Measurements from ENCODE around the gene CLEC20A.
A peak's percentile ranks its signal among the peaks of the same experiment; 100 is the strongest.

Gene CLEC20A

DNA sequence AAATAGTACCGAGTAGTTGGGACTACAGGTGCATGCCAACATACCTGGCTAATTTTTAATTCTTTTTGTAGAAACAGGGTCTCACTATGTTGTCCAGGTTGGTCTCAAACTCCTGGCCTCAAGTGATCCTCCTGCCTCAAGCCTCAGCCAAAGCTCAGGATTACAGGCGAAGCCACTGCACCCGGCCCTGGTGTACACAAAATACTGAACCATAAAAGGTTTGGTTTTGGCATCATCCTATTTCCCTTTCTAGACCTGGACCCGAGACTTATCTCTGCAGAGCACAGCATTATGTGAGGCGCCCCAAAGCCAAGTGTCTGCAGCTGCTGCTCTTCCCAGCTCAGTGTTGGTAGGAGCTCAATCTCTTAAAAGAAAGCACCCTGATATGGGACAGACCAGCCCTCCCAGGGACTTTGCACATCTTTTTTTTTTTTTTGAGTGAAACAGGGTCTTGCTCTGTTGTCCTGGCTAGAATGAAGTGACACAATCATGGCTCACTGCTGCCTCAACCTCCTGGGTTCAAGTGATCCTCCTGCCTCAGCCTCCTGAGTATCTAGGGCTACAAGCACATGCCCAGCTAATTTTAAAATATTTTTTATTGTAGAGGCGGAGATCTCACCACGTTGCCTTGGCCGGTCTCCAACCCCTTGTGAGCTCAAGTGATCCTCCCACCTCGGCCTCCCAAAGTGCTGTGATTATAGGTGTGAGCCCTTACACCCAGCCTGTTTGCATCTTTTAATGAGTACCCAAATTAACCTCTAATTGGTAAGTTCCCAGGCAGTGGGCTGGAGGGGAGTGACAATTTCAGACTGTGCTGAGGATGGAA lies 36.6 kb upstream of the CLEC20A start:
- TF ChIP-seq CEBPB (IDR thresholded peaks at IDR 0.05) (no peak), RAD21 (IDR thresholded peaks at IDR 0.05; ENCODE audit: low read depth) (no peak), TCF12 (IDR thresholded peaks at IDR 0.05; ENCODE audit: low read depth) (no peak), ZBTB7A (IDR thresholded peaks at IDR 0.05; ENCODE audit: low read depth) (no peak), YY1 (IDR thresholded peaks at IDR 0.05; ENCODE audit: low read depth) (no peak), NFIC (IDR thresholded peaks at IDR 0.05) (no peak)
- TF ChIP-seq, protein P1, sequence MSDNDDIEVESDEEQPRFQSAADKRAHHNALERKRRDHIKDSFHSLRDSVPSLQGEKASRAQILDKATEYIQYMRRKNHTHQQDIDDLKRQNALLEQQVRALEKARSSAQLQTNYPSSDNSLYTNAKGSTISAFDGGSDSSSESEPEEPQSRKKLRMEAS (IDR thresholded peaks at IDR 0.05) = no peak
- TF ChIP-seq, protein P2, sequence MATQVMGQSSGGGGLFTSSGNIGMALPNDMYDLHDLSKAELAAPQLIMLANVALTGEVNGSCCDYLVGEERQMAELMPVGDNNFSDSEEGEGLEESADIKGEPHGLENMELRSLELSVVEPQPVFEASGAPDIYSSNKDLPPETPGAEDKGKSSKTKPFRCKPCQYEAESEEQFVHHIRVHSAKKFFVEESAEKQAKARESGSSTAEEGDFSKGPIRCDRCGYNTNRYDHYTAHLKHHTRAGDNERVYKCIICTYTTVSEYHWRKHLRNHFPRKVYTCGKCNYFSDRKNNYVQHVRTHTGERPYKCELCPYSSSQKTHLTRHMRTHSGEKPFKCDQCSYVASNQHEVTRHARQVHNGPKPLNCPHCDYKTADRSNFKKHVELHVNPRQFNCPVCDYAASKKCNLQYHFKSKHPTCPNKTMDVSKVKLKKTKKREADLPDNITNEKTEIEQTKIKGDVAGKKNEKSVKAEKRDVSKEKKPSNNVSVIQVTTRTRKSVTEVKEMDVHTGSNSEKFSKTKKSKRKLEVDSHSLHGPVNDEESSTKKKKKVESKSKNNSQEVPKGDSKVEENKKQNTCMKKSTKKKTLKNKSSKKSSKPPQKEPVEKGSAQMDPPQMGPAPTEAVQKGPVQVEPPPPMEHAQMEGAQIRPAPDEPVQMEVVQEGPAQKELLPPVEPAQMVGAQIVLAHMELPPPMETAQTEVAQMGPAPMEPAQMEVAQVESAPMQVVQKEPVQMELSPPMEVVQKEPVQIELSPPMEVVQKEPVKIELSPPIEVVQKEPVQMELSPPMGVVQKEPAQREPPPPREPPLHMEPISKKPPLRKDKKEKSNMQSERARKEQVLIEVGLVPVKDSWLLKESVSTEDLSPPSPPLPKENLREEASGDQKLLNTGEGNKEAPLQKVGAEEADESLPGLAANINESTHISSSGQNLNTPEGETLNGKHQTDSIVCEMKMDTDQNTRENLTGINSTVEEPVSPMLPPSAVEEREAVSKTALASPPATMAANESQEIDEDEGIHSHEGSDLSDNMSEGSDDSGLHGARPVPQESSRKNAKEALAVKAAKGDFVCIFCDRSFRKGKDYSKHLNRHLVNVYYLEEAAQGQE (IDR thresholded peaks at IDR 0.05; ENCODE audit: low read depth) = no peak

DNA sequence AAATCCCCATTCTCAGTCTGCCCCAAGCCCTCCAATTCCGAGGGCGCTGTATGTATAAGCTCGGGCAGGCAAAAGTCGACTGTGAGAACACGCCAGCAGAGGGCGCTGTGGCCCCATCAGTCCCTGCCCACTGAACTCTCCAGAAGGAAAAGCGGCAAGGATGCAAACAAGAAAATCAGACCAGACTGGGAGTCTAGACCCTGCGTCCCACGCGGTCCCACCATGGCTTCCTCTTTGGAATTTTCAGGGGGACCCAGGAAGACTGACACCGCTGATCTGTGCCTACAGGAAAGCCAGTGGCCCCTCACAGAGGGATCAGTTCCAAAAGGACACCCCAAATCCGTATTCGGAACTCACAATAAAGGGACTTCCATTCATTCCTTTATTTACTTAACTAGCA lies 35.6 kb upstream of the CLEC20A start:
- TF ChIP-seq TCF12 (IDR thresholded peaks at IDR 0.05; ENCODE audit: low read depth) (no peak), TAF1 (IDR thresholded peaks at IDR 0.05; ENCODE audit: low read depth) (no peak), YY1 (IDR thresholded peaks at IDR 0.05; ENCODE audit: low read depth) (no peak), FOXM1 (IDR thresholded peaks at IDR 0.05; ENCODE audit: borderline replicate concordance, low read depth) (no peak), NFIC (IDR thresholded peaks at IDR 0.05) (no peak), RAD21 (IDR thresholded peaks at IDR 0.05; ENCODE audit: low read depth) (peak; percentile 95)
- TF ChIP-seq, protein P3, sequence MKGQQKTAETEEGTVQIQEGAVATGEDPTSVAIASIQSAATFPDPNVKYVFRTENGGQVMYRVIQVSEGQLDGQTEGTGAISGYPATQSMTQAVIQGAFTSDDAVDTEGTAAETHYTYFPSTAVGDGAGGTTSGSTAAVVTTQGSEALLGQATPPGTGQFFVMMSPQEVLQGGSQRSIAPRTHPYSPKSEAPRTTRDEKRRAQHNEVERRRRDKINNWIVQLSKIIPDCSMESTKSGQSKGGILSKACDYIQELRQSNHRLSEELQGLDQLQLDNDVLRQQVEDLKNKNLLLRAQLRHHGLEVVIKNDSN (IDR thresholded peaks at IDR 0.05) = no peak
- TF ChIP-seq, protein P1 (IDR thresholded peaks at IDR 0.05) = 0 out of 2 replicates have a peak, but pooled peaks have one; percentile 13
- TF ChIP-seq, protein P2 (IDR thresholded peaks at IDR 0.05; ENCODE audit: low read depth) = no peak

DNA sequence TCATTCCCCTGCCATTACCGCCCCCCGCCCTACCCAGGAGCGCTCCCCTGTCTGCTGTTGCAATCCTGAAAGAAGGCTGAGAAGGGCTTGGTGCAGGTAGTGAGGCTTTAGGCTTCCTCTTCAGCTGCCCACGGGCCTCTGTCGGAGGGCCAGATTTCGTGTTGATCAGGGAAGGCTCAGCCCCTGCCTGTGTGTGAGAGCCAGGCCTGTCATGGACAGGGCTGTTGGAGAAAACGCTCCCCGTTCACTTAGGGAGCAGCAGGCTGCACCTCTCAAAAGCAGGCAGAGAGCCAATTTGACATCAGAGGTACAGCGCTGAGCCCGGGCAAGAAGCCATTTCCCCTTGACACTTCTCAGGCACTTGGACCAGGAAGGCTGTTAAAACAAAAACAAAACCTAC lies 35.1 kb upstream of the CLEC20A start:
- TF ChIP-seq, protein P1 (IDR thresholded peaks at IDR 0.05) = 0 out of 2 replicates have a peak, but pooled peaks have one; percentile 2
- TF ChIP-seq TEAD4 (IDR thresholded peaks at IDR 0.05) (no peak), EP300 (IDR thresholded peaks at IDR 0.05; ENCODE audit: borderline replicate concordance) (no peak), NFIC (IDR thresholded peaks at IDR 0.05) (0 out of 2 replicates have a peak, but pooled peaks have one; percentile 15), CEBPB (IDR thresholded peaks at IDR 0.05) (no peak)

DNA sequence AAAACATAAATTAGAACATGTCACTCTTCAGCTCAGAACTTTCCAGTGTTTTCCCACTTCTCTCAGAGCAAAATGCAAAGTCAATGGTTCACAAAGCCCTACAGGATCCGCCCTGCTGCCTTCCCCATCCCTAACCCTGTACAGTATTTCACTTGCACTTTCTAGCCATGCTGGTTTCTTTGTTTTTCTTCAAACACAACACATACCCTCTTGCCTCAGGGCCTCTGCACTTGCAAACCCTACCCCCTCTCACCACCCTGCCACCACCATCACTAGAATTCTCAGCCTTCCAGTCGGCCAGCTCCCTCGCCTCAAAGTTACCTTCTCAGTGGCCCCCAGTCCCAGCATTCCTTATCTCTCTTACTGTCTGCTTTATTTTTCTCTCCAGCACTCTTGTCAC lies 33.7 kb upstream of the CLEC20A start:
- TF ChIP-seq, protein P3 (IDR thresholded peaks at IDR 0.05) = no peak
- no peak for TF ChIP-seq NFIC (IDR thresholded peaks at IDR 0.05)
- TF ChIP-seq EP300 (IDR thresholded peaks at IDR 0.05; ENCODE audit: borderline replicate concordance) = no peak
- no peak for TF ChIP-seq TAF1 (IDR thresholded peaks at IDR 0.05; ENCODE audit: low read depth)
- TF ChIP-seq, protein P1 (IDR thresholded peaks at IDR 0.05) = no peak
- no peak for TF ChIP-seq YY1 (IDR thresholded peaks at IDR 0.05; ENCODE audit: low read depth)

DNA sequence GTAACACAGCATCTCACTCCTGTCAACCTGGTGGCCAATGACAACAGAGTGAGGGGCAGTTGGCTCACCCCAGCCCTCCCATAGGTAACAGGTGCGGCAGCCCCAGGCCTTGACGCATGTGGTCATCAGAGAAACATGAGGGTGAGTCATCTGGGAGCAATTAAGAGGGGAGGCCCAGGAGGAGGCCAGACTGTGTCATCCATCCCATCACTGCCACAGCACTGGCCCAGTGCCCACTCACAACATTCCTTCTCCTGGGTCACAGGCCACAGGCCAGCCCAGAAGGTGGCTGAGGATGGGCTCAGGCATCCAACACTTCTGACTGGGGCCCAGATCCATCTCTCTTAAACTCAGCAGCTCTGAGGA lies 33.3 kb upstream of the CLEC20A start:
- TF ChIP-seq TCF12 (IDR thresholded peaks at IDR 0.05; ENCODE audit: low read depth) (peak; percentile 93), CEBPB (IDR thresholded peaks at IDR 0.05) (no peak), NFIC (IDR thresholded peaks at IDR 0.05) (peak; percentile 90), CREB1 (IDR thresholded peaks at IDR 0.05; ENCODE audit: low read depth) (no peak), TEAD4 (IDR thresholded peaks at IDR 0.05) (peak; percentile 90), EP300 (IDR thresholded peaks at IDR 0.05; ENCODE audit: borderline replicate concordance) (peak; percentile 84), YY1 (IDR thresholded peaks at IDR 0.05; ENCODE audit: low read depth) (no peak), RAD21 (IDR thresholded peaks at IDR 0.05; ENCODE audit: low read depth) (peak; percentile 3; the same call in 1 of the 2 replicates)
- TF ChIP-seq, protein P1 (IDR thresholded peaks at IDR 0.05) = peak; percentile 22; the same call in 1 of the 2 replicates
